ENCODE results near the gene SPRYD7.
"Not testable (repeated sequence)": the region's sequence is repeated elsewhere in the genome, so short reads cannot be mapped to it uniquely, and the experiment has no call there.

SPRYD7 gene

GRCh38 chr13:49932868-49933267, 3.3 kb downstream of the SPRYD7 start:
- no peak for DNase-seq

GRCh38 chr13:49932066-49932465, 4.1 kb downstream of the SPRYD7 start:
- no peak for DNase-seq

GRCh38 chr13:49927755-49928154, 8.4 kb downstream of the SPRYD7 start:
- no peak for DNase-seq

GRCh38 chr13:49925881-49926418, 10.2 kb downstream of the SPRYD7 start:
- no peak for DNase-seq

GRCh38 chr13:49922301-49922700, 13.8 kb downstream of the SPRYD7 start:
- DNase-seq, result no peak

- not testable (repeated sequence) for DNase-seq
These were observed 15.2 kb downstream of the SPRYD7 start for GRCh38 chr13:49920969-49921368.

GRCh38 chr13:49918106-49918505, 18.0 kb downstream of the SPRYD7 start:
- not testable (repeated sequence) for DNase-seq

GRCh38 chr13:49914947-49915346, 21.2 kb downstream of the SPRYD7 start:
- no peak for DNase-seq

GRCh38 chr13:49908637-49909036, 27.5 kb downstream of the SPRYD7 start:
- DNase-seq, result no peak

GRCh38 chr13:49904729-49905456, 31.2 kb downstream of the SPRYD7 start:
- DNase-seq, result no peak

GRCh38 chr13:49898792-49899191, 37.3 kb downstream of the SPRYD7 start:
- no peak for DNase-seq

GRCh38 chr13:49897713-49898112, 38.4 kb downstream of the SPRYD7 start:
- no peak for DNase-seq

- DNase-seq, result no peak
These were observed 40.3 kb downstream of the SPRYD7 start for GRCh38 chr13:49895826-49896225.

- DNase-seq, result no peak
These were observed 42.5 kb downstream of the SPRYD7 start for GRCh38 chr13:49893591-49893990.

GRCh38 chr13:49890376-49890775, 45.8 kb downstream of the SPRYD7 start:
- DNase-seq, result no peak

GRCh38 chr13:49878682-49879081, 57.5 kb downstream of the SPRYD7 start:
- DNase-seq, result no peak

- DNase-seq, result no peak
These were observed 58.4 kb downstream of the SPRYD7 start for GRCh38 chr13:49877629-49878218.

- no peak for DNase-seq
These were observed 61.7 kb downstream of the SPRYD7 start for GRCh38 chr13:49874430-49874829.

GRCh38 chr13:49869519-49869918, 66.6 kb downstream of the SPRYD7 start:
- no peak for DNase-seq

GRCh38 chr13:49867834-49868233, 68.3 kb downstream of the SPRYD7 start:
- DNase-seq, result no peak

GRCh38 chr13:49865218-49865617, 70.9 kb downstream of the SPRYD7 start:
- DNase-seq, result no peak

GRCh38 chr13:49864509-49864908, 71.6 kb downstream of the SPRYD7 start:
- no peak for DNase-seq
